ENCODE measurements around the gene IL22RA2.

The IL22RA2 gene

DNA sequence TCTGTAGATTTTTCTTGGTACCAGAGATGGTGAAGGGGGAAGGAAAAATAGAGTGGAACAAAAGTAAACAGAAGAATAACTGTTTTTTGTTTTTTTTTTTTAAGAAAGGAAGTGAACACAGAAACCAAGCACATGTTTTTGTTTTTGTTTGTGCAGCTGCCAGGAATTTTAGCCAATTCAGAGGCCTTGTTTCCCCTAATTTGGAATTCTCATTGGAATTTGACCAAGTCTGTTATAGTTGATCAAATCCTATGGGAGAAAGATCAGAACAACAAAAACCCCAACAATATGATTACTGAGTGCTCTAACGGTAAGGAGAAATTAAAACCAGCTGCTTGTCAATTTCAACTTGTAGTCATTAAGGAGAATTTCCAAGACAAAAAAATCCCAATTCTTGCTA, 18.2 kb upstream of the IL22RA2 start:
- Histone ChIP-seq H2BK120ac (ENCODE audit: low read depth, low read length) (no peak overlapping the region), H2BK5ac (ENCODE audit: low read length) (no peak overlapping the region), H3K4me3 (ENCODE audit: low read length in 2 of 2) (no peak overlapping the region), H3K4me1 (ENCODE audit: control insufficient read depth in 2 of 2, insufficient read depth in 1 of 2, low read depth in 1 of 2, low read length in 2 of 2) (no peaks in the 10 kb centered on the region), H3K4me2 (ENCODE audit: insufficient read depth, low read length, poor library complexity, severe bottlenecking) (no peak overlapping the region), H3K9me3 (replicated peaks in 1 of 2; ENCODE audit: control insufficient read depth in 2 of 2, insufficient read depth in 1 of 2, low read depth in 1 of 2, low read length in 2 of 2) (peaks cover 4 to 11% of the 10 kb centered on the region in 2 donors), H2BK12ac (ENCODE audit: low read length) (no peak overlapping the region), H2BK15ac (ENCODE audit: low read length) (no peak overlapping the region), H3K79me1 (ENCODE audit: low read depth, low read length) (no peaks in the 10 kb centered on the region), H3K23ac (ENCODE audit: low read depth, low read length, poor library complexity) (no peak overlapping the region), H4K91ac (ENCODE audit: low read depth, low read length, poor library complexity) (no peak overlapping the region), H2AFZ (ENCODE audit: low read length) (no peak overlapping the region), H3K9ac (ENCODE audit: low read depth, low read length, poor library complexity) (no peak overlapping the region), H3K27ac (replicated peaks; ENCODE audit: low read length) (no peak overlapping the region), H4K8ac (ENCODE audit: low read depth, low read length) (no peak overlapping the region), H3K18ac (ENCODE audit: low read length) (no peak overlapping the region), H2AK5ac (ENCODE audit: low read depth, low read length) (no peak overlapping the region), H3K14ac (ENCODE audit: low read length) (no peak overlapping the region), H3K27me3 (ENCODE audit: control insufficient read depth in 3 of 3, insufficient read depth in 3 of 3, low read depth in 1 of 3, low read length in 3 of 3) (no peaks in the 10 kb centered on the region), H3K36me3 (replicated peaks in 1 of 2; ENCODE audit: control insufficient read depth in 2 of 2, insufficient read depth in 2 of 2, low read length in 2 of 2) (no peaks in the 10 kb centered on the region), H3K4ac (ENCODE audit: low read length) (no peak overlapping the region)
- DNase-seq (ENCODE audit: low spot score): no peak
- no CpG with 5 or more reads among the region's 1 CpG for WGBS, 2 donors (ENCODE audit: extremely low coverage in 2 of 2, insufficient read length in 2 of 2, insufficient replicate concordance in 1 of 2)

DNA sequence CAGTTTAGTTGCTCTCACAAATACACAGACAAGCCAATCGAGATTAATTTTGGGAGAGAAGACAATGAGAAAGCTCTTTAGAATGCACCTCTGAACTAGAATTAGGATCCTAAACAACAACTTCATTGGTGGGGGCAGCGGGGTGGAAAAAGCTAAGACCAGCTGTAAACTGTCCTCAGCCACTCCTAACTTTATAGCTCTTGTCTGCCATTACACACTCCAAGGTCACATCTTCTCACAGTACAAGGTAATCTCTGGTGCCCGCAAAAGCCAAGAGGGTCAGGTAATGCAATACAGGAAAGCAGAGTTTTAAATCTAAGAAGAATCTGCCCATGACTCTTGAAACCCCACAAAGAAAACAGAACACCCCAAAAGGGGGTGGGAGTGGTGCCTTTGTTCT, 17.8 kb upstream of the IL22RA2 start:
- no peak overlapping the region for H3K14ac ChIP-seq (ENCODE audit: low read length)
- no peak overlapping the region for H3K9ac ChIP-seq (ENCODE audit: low read depth, low read length, poor library complexity)
- no peak overlapping the region for H3K18ac ChIP-seq (ENCODE audit: low read length)
- no peak overlapping the region for H2BK15ac ChIP-seq (ENCODE audit: low read length)
- no peak overlapping the region for H3K4me2 ChIP-seq (ENCODE audit: insufficient read depth, low read length, poor library complexity, severe bottlenecking)
- no CpG with 5 or more reads among the region's 3 CpGs for WGBS, 2 donors (ENCODE audit: extremely low coverage in 2 of 2, insufficient read length in 2 of 2, insufficient replicate concordance in 1 of 2)
- no peak overlapping the region for H2BK5ac ChIP-seq (ENCODE audit: low read length)
- H2BK120ac ChIP-seq (ENCODE audit: low read depth, low read length): no peak overlapping the region
- no peak overlapping the region for H2BK12ac ChIP-seq (ENCODE audit: low read length)
- no peak overlapping the region for H3K4ac ChIP-seq (ENCODE audit: low read length)
- H3K27ac ChIP-seq (replicated peaks; ENCODE audit: low read length): no peak overlapping the region
- H3K4me3 ChIP-seq (ENCODE audit: low read length in 2 of 2): no peak overlapping the region
- peaks cover 4 to 13% of the 10 kb centered on the region in 2 donors for H3K9me3 ChIP-seq (replicated peaks in 1 of 2; ENCODE audit: control insufficient read depth in 2 of 2, insufficient read depth in 1 of 2, low read depth in 1 of 2, low read length in 2 of 2)
- H3K79me1 ChIP-seq (ENCODE audit: low read depth, low read length): no peaks in the 10 kb centered on the region
- no peak overlapping the region for H3K23ac ChIP-seq (ENCODE audit: low read depth, low read length, poor library complexity)
- no peaks in the 10 kb centered on the region for H3K4me1 ChIP-seq (ENCODE audit: control insufficient read depth in 2 of 2, insufficient read depth in 1 of 2, low read depth in 1 of 2, low read length in 2 of 2)
- no peaks in the 10 kb centered on the region for H3K36me3 ChIP-seq (replicated peaks in 1 of 2; ENCODE audit: control insufficient read depth in 2 of 2, insufficient read depth in 2 of 2, low read length in 2 of 2)
- no peak overlapping the region for H2AK5ac ChIP-seq (ENCODE audit: low read depth, low read length)
- no peak overlapping the region for H4K8ac ChIP-seq (ENCODE audit: low read depth, low read length)
- no peak overlapping the region for H2AFZ ChIP-seq (ENCODE audit: low read length)
- no peak for DNase-seq (ENCODE audit: low spot score)
- H4K91ac ChIP-seq (ENCODE audit: low read depth, low read length, poor library complexity): no peak overlapping the region
- no peaks in the 10 kb centered on the region for H3K27me3 ChIP-seq (ENCODE audit: control insufficient read depth in 3 of 3, insufficient read depth in 3 of 3, low read depth in 1 of 3, low read length in 3 of 3)

DNA sequence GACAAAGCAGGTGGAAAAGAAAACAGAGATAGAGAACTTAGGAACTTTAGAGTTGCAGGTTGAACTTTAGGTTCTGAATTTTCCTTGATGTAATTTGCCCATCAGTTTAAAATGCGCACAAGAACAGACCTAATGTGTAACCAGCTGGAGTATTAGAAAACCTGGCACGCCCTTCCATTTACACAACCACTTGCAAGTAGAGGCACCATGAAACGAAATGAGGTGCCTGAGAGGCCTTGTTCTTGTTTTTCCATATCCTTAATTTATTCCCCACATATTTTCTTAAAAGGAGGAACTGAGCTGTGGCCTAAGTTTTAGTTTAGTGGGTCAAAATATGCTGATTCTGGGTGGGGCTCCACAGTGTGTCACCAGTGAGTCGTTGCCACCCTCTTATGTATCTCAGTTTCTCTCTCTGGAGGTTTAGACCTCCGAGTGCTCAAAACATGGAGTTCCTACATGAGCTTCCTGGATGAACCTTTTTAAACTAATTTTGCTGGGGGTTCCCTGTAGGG, 17.2 kb upstream of the IL22RA2 start:
- DNase-seq (ENCODE audit: low spot score): no peak
- no CpG with 5 or more reads among the region's 5 CpGs for WGBS, 2 donors (ENCODE audit: extremely low coverage in 2 of 2, insufficient read length in 2 of 2, insufficient replicate concordance in 1 of 2)

DNA sequence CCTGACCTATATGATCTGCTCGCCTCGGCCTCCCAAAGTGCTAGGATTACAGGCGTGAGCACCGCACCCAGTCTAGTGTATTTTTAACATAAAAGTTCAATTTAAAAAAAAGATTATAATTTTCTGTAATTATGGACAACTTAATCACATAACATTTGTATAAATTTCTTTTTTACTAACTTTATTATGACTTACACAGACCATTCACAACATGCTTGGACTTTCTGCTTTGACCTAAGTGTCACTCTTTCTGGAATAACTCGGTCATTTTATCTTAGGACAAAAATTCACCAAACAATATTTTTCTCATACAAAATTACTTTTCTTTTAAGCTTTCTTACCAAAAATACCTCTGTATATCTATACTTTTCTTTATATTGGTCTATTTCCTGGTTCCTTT, 15.4 kb upstream of the IL22RA2 start:
- no peak overlapping the region for H3K27ac ChIP-seq (replicated peaks; ENCODE audit: low read length)
- no peak overlapping the region for H2BK15ac ChIP-seq (ENCODE audit: low read length)
- no peak overlapping the region for H4K8ac ChIP-seq (ENCODE audit: low read depth, low read length)
- H3K4ac ChIP-seq (ENCODE audit: low read length): no peak overlapping the region
- peaks cover 7 to 21% of the 10 kb centered on the region in 2 donors for H3K9me3 ChIP-seq (replicated peaks in 1 of 2; ENCODE audit: control insufficient read depth in 2 of 2, insufficient read depth in 1 of 2, low read depth in 1 of 2, low read length in 2 of 2)
- H3K4me3 ChIP-seq (ENCODE audit: low read length in 2 of 2): no peak overlapping the region
- H3K18ac ChIP-seq (ENCODE audit: low read length): no peak overlapping the region
- no peak overlapping the region for H3K14ac ChIP-seq (ENCODE audit: low read length)
- no peak overlapping the region for H2BK120ac ChIP-seq (ENCODE audit: low read depth, low read length)
- WGBS, 2 donors (ENCODE audit: extremely low coverage in 2 of 2, insufficient read length in 2 of 2, insufficient replicate concordance in 1 of 2): 100% methylated on average over 1 of the region's 5 CpGs; no CpG with 5 or more reads in 1 of the 2 donors
- H4K91ac ChIP-seq (ENCODE audit: low read depth, low read length, poor library complexity): no peak overlapping the region
- H3K79me1 ChIP-seq (ENCODE audit: low read depth, low read length): no peaks in the 10 kb centered on the region
- H3K4me2 ChIP-seq (ENCODE audit: insufficient read depth, low read length, poor library complexity, severe bottlenecking): no peak overlapping the region
- no peak overlapping the region for H2BK12ac ChIP-seq (ENCODE audit: low read length)
- no peak overlapping the region for H2AK5ac ChIP-seq (ENCODE audit: low read depth, low read length)
- no peaks in the 10 kb centered on the region for H3K4me1 ChIP-seq (ENCODE audit: control insufficient read depth in 2 of 2, insufficient read depth in 1 of 2, low read depth in 1 of 2, low read length in 2 of 2)
- no peak overlapping the region for H2AFZ ChIP-seq (ENCODE audit: low read length)
- H3K27me3 ChIP-seq (ENCODE audit: control insufficient read depth in 3 of 3, insufficient read depth in 3 of 3, low read depth in 1 of 3, low read length in 3 of 3): no peaks in the 10 kb centered on the region
- peak; percentile 27 for DNase-seq (ENCODE audit: low spot score)
- H3K23ac ChIP-seq (ENCODE audit: low read depth, low read length, poor library complexity): no peak overlapping the region
- no peaks in the 10 kb centered on the region for H3K36me3 ChIP-seq (replicated peaks in 1 of 2; ENCODE audit: control insufficient read depth in 2 of 2, insufficient read depth in 2 of 2, low read length in 2 of 2)
- no peak overlapping the region for H2BK5ac ChIP-seq (ENCODE audit: low read length)
- H3K9ac ChIP-seq (ENCODE audit: low read depth, low read length, poor library complexity): no peak overlapping the region

More for the DNA sequence above, 17.2 kb upstream of the IL22RA2 start:
- Histone ChIP-seq H3K27me3 (ENCODE audit: control insufficient read depth in 3 of 3, insufficient read depth in 3 of 3, low read depth in 1 of 3, low read length in 3 of 3) (no peaks in the 10 kb centered on the region), H2AK5ac (ENCODE audit: low read depth, low read length) (no peak overlapping the region), H3K4me3 (ENCODE audit: low read length in 2 of 2) (no peak overlapping the region), H2BK15ac (ENCODE audit: low read length) (no peak overlapping the region), H3K14ac (ENCODE audit: low read length) (no peak overlapping the region), H3K18ac (ENCODE audit: low read length) (no peak overlapping the region), H2AFZ (ENCODE audit: low read length) (no peak overlapping the region), H3K27ac (replicated peaks; ENCODE audit: low read length) (no peak overlapping the region), H3K4me1 (ENCODE audit: control insufficient read depth in 2 of 2, insufficient read depth in 1 of 2, low read depth in 1 of 2, low read length in 2 of 2) (no peaks in the 10 kb centered on the region), H3K4ac (ENCODE audit: low read length) (no peak overlapping the region), H2BK120ac (ENCODE audit: low read depth, low read length) (no peak overlapping the region), H4K91ac (ENCODE audit: low read depth, low read length, poor library complexity) (no peak overlapping the region), H3K36me3 (replicated peaks in 1 of 2; ENCODE audit: control insufficient read depth in 2 of 2, insufficient read depth in 2 of 2, low read length in 2 of 2) (no peaks in the 10 kb centered on the region), H2BK12ac (ENCODE audit: low read length) (no peak overlapping the region), H3K9ac (ENCODE audit: low read depth, low read length, poor library complexity) (no peak overlapping the region), H2BK5ac (ENCODE audit: low read length) (no peak overlapping the region), H3K4me2 (ENCODE audit: insufficient read depth, low read length, poor library complexity, severe bottlenecking) (no peak overlapping the region), H3K79me1 (ENCODE audit: low read depth, low read length) (no peaks in the 10 kb centered on the region), H3K9me3 (replicated peaks in 1 of 2; ENCODE audit: control insufficient read depth in 2 of 2, insufficient read depth in 1 of 2, low read depth in 1 of 2, low read length in 2 of 2) (peaks cover 4 to 18% of the 10 kb centered on the region in 2 donors), H3K23ac (ENCODE audit: low read depth, low read length, poor library complexity) (no peak overlapping the region), H4K8ac (ENCODE audit: low read depth, low read length) (no peak overlapping the region)
